Measurements from ENCODE around the gene USP17L11. TPM values are rescaled to one million over a fixed set of nuclear protein-coding genes. Genes with fewer than 3 reads are reported as not detected.
"Not testable (repeated sequence)": the region's sequence is repeated elsewhere in the genome, so short reads cannot be mapped to it uniquely, and the experiment has no call there.

Gene USP17L11
- total RNA-seq, 2 experiments from 2014 or later = not detected

DNA sequence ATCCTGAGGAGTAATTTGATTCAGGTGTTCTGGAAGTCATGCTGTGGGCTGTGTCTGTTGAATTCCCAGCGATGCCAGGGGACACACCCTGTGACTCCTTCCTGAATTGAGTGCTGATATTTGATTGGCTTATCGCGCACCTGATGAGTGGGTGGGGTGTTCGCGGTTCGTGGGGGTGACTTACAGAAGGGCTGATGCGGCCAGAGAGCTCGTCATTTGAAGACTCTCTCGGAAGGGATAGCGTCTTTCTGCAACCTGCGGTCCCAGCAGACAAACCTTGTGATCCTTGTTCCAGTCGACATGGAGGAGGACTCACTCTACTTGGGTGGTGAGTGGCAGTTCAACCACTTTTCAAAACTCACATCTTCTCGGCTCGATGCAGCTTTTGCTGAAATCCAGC, 9.4 kb downstream of the USP17L11 start, which contains the start of gene USP17L13:
USP17L13 (plus strand) TSS at position 301 of the 400 bp plus-strand sequence; CDS start at position 301, 0 bp downstream.
- H2AFZ ChIP-seq (ENCODE audit: low read length); BruUV-seq (replicated peaks); intact Hi-C loops (cut with micrococcal nuclease; ENCODE audit: unreplicated experiment); H3K4me1 ChIP-seq (ENCODE audit: insufficient read depth, low read length, poor library complexity, severe bottlenecking); H3K4me3 ChIP-seq (ENCODE audit: low read depth, low read length, poor library complexity, severe bottlenecking); POLR2A ChIA-PET; H3K27ac ChIP-seq (ENCODE audit: low read depth, low read length, poor library complexity, severe bottlenecking); CTCF ChIA-PET (ENCODE audit: unreplicated experiment); H3K9me2 ChIP-seq (ENCODE audit: insufficient read depth, low read length); H3K79me2 ChIP-seq (ENCODE audit: insufficient read depth, low read depth, low read length); H3K9me3 ChIP-seq (ENCODE audit: low read length); H4K20me1 ChIP-seq (ENCODE audit: insufficient read depth, low read length); DNase-seq (ENCODE audit: low spot score); H3K36me3 ChIP-seq (ENCODE audit: insufficient read depth, low read length); H3K4me2 ChIP-seq (ENCODE audit: low read length): not testable (repeated sequence)

DNA sequence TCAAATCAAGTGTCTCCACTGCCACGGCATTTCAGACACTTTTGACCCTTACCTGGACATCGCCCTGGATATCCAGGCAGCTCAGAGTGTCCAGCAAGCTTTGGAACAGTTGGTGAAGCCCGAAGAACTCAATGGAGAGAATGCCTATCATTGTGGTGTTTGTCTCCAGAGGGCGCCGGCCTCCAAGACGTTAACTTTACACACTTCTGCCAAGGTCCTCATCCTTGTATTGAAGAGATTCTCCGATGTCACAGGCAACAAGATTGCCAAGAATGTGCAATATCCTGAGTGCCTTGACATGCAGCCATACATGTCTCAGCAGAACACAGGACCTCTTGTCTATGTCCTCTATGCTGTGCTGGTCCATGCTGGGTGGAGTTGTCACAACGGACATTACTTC, 15.0 kb downstream of the USP17L11 start:
- CTCF ChIA-PET (ENCODE audit: unreplicated experiment); H3K4me2 ChIP-seq (ENCODE audit: low read length); H3K9me3 ChIP-seq (ENCODE audit: low read length); intact Hi-C loops (cut with micrococcal nuclease; ENCODE audit: unreplicated experiment); H3K27ac ChIP-seq (ENCODE audit: low read depth, low read length, poor library complexity, severe bottlenecking); H4K20me1 ChIP-seq (ENCODE audit: insufficient read depth, low read length); DNase-seq (ENCODE audit: low spot score); H3K79me2 ChIP-seq (ENCODE audit: insufficient read depth, low read depth, low read length); BruUV-seq (replicated peaks); H2AFZ ChIP-seq (ENCODE audit: low read length); H3K36me3 ChIP-seq (ENCODE audit: insufficient read depth, low read length); POLR2A ChIA-PET; H3K9me2 ChIP-seq (ENCODE audit: insufficient read depth, low read length); H3K4me1 ChIP-seq (ENCODE audit: insufficient read depth, low read length, poor library complexity, severe bottlenecking); H3K4me3 ChIP-seq (ENCODE audit: low read depth, low read length, poor library complexity, severe bottlenecking): not testable (repeated sequence)

DNA sequence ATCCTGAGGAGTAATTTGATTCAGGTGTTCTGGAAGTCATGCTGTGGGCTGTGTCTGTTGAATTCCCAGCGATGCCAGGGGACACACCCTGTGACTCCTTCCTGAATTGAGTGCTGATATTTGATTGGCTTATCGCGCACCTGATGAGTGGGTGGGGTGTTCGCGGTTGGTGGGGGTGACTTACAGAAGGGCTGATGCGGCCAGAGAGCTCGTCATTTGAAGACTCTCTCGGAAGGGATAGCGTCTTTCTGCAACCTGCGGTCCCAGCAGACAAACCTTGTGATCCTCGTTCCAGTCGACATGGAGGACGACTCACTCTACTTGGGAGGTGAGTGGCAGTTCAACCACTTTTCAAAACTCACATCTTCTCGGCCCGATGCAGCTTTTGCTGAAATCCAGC, 18.9 kb downstream of the USP17L11 start, which contains the start of gene USP17L15:
USP17L15 (plus strand) TSS at position 301 of the 400 bp plus-strand sequence; CDS start at position 301, 0 bp downstream.
- DNase-seq (ENCODE audit: low spot score); intact Hi-C loops (cut with micrococcal nuclease; ENCODE audit: unreplicated experiment); H3K4me2 ChIP-seq (ENCODE audit: low read length); H3K36me3 ChIP-seq (ENCODE audit: insufficient read depth, low read length); H3K9me2 ChIP-seq (ENCODE audit: insufficient read depth, low read length); BruUV-seq (replicated peaks); H2AFZ ChIP-seq (ENCODE audit: low read length); H3K4me3 ChIP-seq (ENCODE audit: low read depth, low read length, poor library complexity, severe bottlenecking); H3K79me2 ChIP-seq (ENCODE audit: insufficient read depth, low read depth, low read length); H3K4me1 ChIP-seq (ENCODE audit: insufficient read depth, low read length, poor library complexity, severe bottlenecking); H3K27ac ChIP-seq (ENCODE audit: low read depth, low read length, poor library complexity, severe bottlenecking); H3K9me3 ChIP-seq (ENCODE audit: low read length); POLR2A ChIA-PET; CTCF ChIA-PET (ENCODE audit: unreplicated experiment); H4K20me1 ChIP-seq (ENCODE audit: insufficient read depth, low read length): not testable (repeated sequence)

DNA sequence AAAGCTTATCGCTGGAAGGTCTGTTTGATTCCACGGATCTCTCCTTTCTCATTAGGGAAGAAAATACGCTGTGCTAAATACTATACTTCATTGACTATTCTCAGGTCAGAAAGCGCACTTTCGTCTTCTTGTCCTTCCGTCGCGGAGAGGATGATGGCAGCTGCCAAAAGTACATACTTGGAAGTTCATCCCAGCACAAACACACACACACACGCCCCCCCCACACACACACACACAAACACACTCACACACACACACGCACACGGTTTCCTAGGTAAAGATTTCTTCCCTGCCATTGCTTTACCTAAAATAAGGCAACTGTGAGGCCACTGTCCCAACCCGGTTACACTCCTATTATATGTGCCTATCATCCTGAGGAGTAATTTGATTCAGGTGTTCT, 23.3 kb downstream of the USP17L11 start:
- BruUV-seq (replicated peaks); H2AFZ ChIP-seq (ENCODE audit: low read length); CTCF ChIA-PET (ENCODE audit: unreplicated experiment); DNase-seq (ENCODE audit: low spot score); intact Hi-C loops (cut with micrococcal nuclease; ENCODE audit: unreplicated experiment); H3K36me3 ChIP-seq (ENCODE audit: insufficient read depth, low read length); H3K4me2 ChIP-seq (ENCODE audit: low read length); H3K79me2 ChIP-seq (ENCODE audit: insufficient read depth, low read depth, low read length); H3K9me3 ChIP-seq (ENCODE audit: low read length); POLR2A ChIA-PET; H3K27ac ChIP-seq (ENCODE audit: low read depth, low read length, poor library complexity, severe bottlenecking); H3K4me3 ChIP-seq (ENCODE audit: low read depth, low read length, poor library complexity, severe bottlenecking); H3K4me1 ChIP-seq (ENCODE audit: insufficient read depth, low read length, poor library complexity, severe bottlenecking); H4K20me1 ChIP-seq (ENCODE audit: insufficient read depth, low read length); H3K9me2 ChIP-seq (ENCODE audit: insufficient read depth, low read length): not testable (repeated sequence)

DNA sequence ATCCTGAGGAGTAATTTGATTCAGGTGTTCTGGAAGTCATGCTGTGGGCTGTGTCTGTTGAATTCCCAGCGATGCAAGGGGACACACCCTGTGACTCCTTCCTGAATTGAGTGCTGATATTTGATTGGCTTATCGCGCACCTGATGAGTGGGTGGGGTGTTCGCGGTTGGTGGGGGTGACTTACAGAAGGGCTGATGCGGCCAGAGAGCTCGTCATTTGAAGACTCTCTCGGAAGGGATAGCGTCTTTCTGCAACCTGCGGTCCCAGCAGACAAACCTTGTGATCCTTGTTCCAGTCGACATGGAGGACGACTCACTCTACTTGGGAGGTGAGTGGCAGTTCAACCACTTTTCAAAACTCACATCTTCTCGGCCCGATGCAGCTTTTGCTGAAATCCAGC, 28.4 kb downstream of the USP17L11 start, which contains the start of gene USP17L17:
USP17L17 (plus strand) TSS at position 301 of the 400 bp plus-strand sequence; CDS start at position 301, 0 bp downstream.
- H3K4me3 ChIP-seq (ENCODE audit: low read depth, low read length, poor library complexity, severe bottlenecking); H3K79me2 ChIP-seq (ENCODE audit: insufficient read depth, low read depth, low read length); BruUV-seq (replicated peaks); H2AFZ ChIP-seq (ENCODE audit: low read length); DNase-seq (ENCODE audit: low spot score); H3K4me1 ChIP-seq (ENCODE audit: insufficient read depth, low read length, poor library complexity, severe bottlenecking); H4K20me1 ChIP-seq (ENCODE audit: insufficient read depth, low read length); H3K9me3 ChIP-seq (ENCODE audit: low read length); H3K9me2 ChIP-seq (ENCODE audit: insufficient read depth, low read length); POLR2A ChIA-PET; H3K36me3 ChIP-seq (ENCODE audit: insufficient read depth, low read length); H3K27ac ChIP-seq (ENCODE audit: low read depth, low read length, poor library complexity, severe bottlenecking); CTCF ChIA-PET (ENCODE audit: unreplicated experiment); intact Hi-C loops (cut with micrococcal nuclease; ENCODE audit: unreplicated experiment); H3K4me2 ChIP-seq (ENCODE audit: low read length): not testable (repeated sequence)

DNA sequence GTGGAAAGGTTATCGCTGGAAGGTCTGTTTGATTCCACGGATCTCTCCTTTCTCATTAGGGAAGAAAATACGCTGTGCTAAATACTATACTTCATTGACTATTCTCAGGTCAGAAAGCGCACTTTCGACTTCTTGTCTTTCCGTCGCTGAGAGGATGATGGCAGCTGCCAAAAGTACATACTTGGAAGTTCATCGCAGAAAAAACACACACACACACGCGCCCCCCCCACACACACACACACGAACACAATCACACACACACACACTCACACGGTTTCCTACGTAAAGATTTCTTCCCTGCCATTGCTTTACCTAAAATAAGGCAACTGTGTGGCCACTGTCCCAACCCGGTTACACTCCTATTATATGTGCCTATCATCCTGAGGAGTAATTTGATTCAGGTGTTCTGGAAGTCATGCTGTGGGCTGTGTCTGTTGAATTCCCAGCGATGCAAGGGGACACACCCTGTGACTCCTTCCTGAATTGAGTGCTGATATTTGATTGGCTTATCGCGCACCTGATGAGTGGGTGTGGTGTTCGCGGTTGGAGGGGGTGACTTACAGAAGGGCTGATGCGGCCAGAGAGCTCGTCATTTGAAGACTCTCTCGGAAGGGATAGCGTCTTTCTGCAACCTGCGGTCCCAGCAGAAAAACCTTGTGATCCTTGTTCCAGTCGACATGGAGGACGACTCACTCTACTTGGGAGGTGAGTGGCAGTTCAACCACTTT, 32.9 kb downstream of the USP17L11 start, which contains the start of gene USP17L18:
USP17L18 (plus strand) TSS at position 678 of the 728 bp plus-strand sequence; CDS start at position 678, 0 bp downstream.
- H3K9me3 ChIP-seq (ENCODE audit: low read length); H3K9me2 ChIP-seq (ENCODE audit: insufficient read depth, low read length); H3K4me2 ChIP-seq (ENCODE audit: low read length); POLR2A ChIA-PET; BruUV-seq (replicated peaks); H3K79me2 ChIP-seq (ENCODE audit: insufficient read depth, low read depth, low read length); H3K27ac ChIP-seq (ENCODE audit: low read depth, low read length, poor library complexity, severe bottlenecking); H2AFZ ChIP-seq (ENCODE audit: low read length); H3K4me1 ChIP-seq (ENCODE audit: insufficient read depth, low read length, poor library complexity, severe bottlenecking); CTCF ChIA-PET (ENCODE audit: unreplicated experiment); H3K4me3 ChIP-seq (ENCODE audit: low read depth, low read length, poor library complexity, severe bottlenecking); intact Hi-C loops (cut with micrococcal nuclease; ENCODE audit: unreplicated experiment); H3K36me3 ChIP-seq (ENCODE audit: insufficient read depth, low read length); H4K20me1 ChIP-seq (ENCODE audit: insufficient read depth, low read length); DNase-seq (ENCODE audit: low spot score): not testable (repeated sequence)

Measured in OCI-LY7 (cell line).